Thyroid gland (tissue), 4 donors: ENCODE measurements around the gene MTO1.
"Not testable (repeated sequence)": the region's sequence is repeated elsewhere in the genome, so short reads cannot be mapped to it uniquely, and the experiment has no call there.

Experiments used
- POLR2A ChIP-seq, 2 donors: fragments of 450-650 bp; IDR thresholded peaks; one replicate each; pipeline ENCODE4 v1.6.1; 2017; ENCODE audit warnings: antibody characterized with exemption in 2 of 2, mild to moderate bottlenecking in 2 of 2, moderate library complexity in 1 of 2
- TF ChIP-seq, protein P1 (sequence below), 6 experiments: fragments of 200-600 bp in 3 of 6; fragments of 450-650 bp in 3 of 6; sonication (generic) in 3 of 6; IDR thresholded peaks; one replicate each; pipeline ENCODE4 v1.5.1; 2016 to 2019; ENCODE audit warnings: antibody characterized with exemption in 6 of 6, mild to moderate bottlenecking in 2 of 6, inconsistent platforms in 1 of 6, moderate library complexity in 1 of 6

DNA sequence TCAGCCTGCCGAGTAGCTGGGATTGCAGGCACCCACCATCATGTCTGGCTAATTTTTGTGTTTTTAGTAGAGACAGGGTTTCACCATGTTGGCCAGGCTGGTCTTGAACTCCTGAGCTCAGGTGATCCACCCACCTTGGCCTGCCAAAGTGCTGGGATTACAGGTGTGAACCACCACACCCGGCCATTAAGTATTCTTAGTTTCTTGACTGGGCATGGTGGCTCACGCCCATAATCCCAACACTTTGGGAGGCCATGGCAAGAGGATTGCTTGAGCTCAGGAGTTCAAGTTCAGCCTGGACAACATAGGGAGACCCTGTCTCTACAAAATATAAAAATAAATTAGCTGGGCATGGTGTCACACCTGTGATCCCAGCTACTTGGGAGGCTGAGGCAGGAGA is 80.9 kb downstream of the MTO1 start:
- TF ChIP-seq, protein P1, sequence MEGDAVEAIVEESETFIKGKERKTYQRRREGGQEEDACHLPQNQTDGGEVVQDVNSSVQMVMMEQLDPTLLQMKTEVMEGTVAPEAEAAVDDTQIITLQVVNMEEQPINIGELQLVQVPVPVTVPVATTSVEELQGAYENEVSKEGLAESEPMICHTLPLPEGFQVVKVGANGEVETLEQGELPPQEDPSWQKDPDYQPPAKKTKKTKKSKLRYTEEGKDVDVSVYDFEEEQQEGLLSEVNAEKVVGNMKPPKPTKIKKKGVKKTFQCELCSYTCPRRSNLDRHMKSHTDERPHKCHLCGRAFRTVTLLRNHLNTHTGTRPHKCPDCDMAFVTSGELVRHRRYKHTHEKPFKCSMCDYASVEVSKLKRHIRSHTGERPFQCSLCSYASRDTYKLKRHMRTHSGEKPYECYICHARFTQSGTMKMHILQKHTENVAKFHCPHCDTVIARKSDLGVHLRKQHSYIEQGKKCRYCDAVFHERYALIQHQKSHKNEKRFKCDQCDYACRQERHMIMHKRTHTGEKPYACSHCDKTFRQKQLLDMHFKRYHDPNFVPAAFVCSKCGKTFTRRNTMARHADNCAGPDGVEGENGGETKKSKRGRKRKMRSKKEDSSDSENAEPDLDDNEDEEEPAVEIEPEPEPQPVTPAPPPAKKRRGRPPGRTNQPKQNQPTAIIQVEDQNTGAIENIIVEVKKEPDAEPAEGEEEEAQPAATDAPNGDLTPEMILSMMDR (IDR thresholded peaks at IDR 0.05) = not testable (repeated sequence)
- not testable (repeated sequence) for TF ChIP-seq POLR2A (IDR thresholded peaks at IDR 0.05)
